ENCODE results near the gene WEE1. TPM values are rescaled to one million over a fixed set of nuclear protein-coding genes. Genes with fewer than 3 reads are reported as not detected.

The WEE1 gene
- polyA plus RNA-seq, 1 donor from 2014 or later, result 16.0 TPM

DNA sequence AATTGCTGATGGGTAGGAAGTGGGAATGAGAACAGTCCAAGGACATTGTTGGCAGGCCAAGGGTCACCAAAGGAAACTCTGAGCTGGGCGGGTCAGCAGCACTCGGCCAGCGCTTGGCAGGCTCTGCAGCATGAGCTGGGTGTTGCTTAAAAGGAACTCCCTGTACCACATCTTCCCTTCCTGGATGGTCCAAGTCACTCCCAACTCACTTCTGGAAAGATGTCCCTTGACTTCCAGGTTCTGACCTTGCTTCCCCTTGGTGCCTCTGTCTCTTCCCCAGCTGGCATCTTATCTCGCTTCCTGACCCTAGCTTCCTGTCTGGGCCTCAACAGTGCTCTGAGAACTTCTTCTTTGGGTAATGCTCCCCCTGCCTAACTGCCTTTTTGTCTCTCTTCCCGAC is 65.6 kb downstream of the WEE1 start:
- Histone ChIP-seq H3K4me2 (ENCODE audit: low read length) (no peak overlapping the region), H3K9me2 (ENCODE audit: insufficient read depth, low read length) (no peaks in the 10 kb centered on the region), H3K36me3 (ENCODE audit: insufficient read depth, low read length) (no peaks in the 10 kb centered on the region), H4K20me1 (ENCODE audit: insufficient read depth) (no peaks in the 10 kb centered on the region), H3K9ac (ENCODE audit: low read length) (no peak overlapping the region), H3K79me2 (replicated peaks; ENCODE audit: insufficient read depth, low read length) (no peaks in the 10 kb centered on the region), H3K27ac (ENCODE audit: low read length) (no peak overlapping the region), H3F3A (ENCODE audit: insufficient read depth, low read length, poor library complexity, severe bottlenecking) (no peaks in the 10 kb centered on the region), H3K9me3 (ENCODE audit: low read length) (no peaks in the 10 kb centered on the region), H2AFZ (ENCODE audit: low read depth, low read length) (no peak overlapping the region), H3K27me3 (ENCODE audit: insufficient read depth, low read depth, low read length) (no peaks in the 10 kb centered on the region), H3K4me3 (ENCODE audit: low read length) (no peak overlapping the region)
- TF ChIP-seq SMC3 (conservative IDR thresholded peaks at IDR 0.05; ENCODE audit: poor library complexity) (no peak), RAD21 (conservative IDR thresholded peaks at IDR 0.05) (no peak), EZH2 (IDR thresholded peaks at IDR 0.05; ENCODE audit: borderline replicate concordance, insufficient read depth, low read length, poor library complexity, severe bottlenecking) (no peak), TAF1 (IDR thresholded peaks at IDR 0.05; ENCODE audit: low read depth) (no peak), MXI1 (conservative IDR thresholded peaks at IDR 0.05; ENCODE audit: poor library complexity, severe bottlenecking) (no peak), POLR2AphosphoS5 (IDR thresholded peaks at IDR 0.05) (no peak), REST (IDR thresholded peaks at IDR 0.05; ENCODE audit: borderline replicate concordance) (no peak), EP300 (conservative IDR thresholded peaks at IDR 0.05; ENCODE audit: poor library complexity, severe bottlenecking) (no peak)
- TF ChIP-seq, protein P1, sequence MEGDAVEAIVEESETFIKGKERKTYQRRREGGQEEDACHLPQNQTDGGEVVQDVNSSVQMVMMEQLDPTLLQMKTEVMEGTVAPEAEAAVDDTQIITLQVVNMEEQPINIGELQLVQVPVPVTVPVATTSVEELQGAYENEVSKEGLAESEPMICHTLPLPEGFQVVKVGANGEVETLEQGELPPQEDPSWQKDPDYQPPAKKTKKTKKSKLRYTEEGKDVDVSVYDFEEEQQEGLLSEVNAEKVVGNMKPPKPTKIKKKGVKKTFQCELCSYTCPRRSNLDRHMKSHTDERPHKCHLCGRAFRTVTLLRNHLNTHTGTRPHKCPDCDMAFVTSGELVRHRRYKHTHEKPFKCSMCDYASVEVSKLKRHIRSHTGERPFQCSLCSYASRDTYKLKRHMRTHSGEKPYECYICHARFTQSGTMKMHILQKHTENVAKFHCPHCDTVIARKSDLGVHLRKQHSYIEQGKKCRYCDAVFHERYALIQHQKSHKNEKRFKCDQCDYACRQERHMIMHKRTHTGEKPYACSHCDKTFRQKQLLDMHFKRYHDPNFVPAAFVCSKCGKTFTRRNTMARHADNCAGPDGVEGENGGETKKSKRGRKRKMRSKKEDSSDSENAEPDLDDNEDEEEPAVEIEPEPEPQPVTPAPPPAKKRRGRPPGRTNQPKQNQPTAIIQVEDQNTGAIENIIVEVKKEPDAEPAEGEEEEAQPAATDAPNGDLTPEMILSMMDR (IDR thresholded peaks at IDR 0.05; ENCODE audit: poor library complexity, severe bottlenecking), result no peak

Small RNAs within 50 kb of the gene (small RNA-seq; reads per million reads assigned to genes)
- 0 reads per million in 3 experiments for gene RF01210

Other genes with a start within 250 kb of the WEE1 start
- gene IPO7, start 189.0 kb upstream of the WEE1 start, polyA plus RNA-seq, result 56.3 and 69.2 TPM in 2 replicates
- 14.8 and 18.9 TPM in 2 replicates for gene ZNF143, start 112.7 kb upstream of the WEE1 start, polyA plus RNA-seq
- 1.4 and 1.8 TPM in 2 replicates for gene SWAP70, start 90.4 kb downstream of the WEE1 start, polyA plus RNA-seq